OCI-LY7 (cell line): ENCODE results near the gene TNFAIP8L1. TPM values are rescaled to one million over a fixed set of nuclear protein-coding genes. Genes with fewer than 3 reads are reported as not detected.
A peak's percentile ranks its signal among the peaks of the same experiment; 100 is the strongest.

Source experiments
- BruUV-seq: library from RNA; stranded (reverse); fragments of 400-500 nt; replicated peaks from 2 replicates; lab custom pipeline; 2021; lab: Mats Ljungman, UMichigan
- CTCF ChIA-PET: fragments of 300-600 bp; sonication (Branson Sonifier 250); formaldehyde crosslinking; loops from one replicate; lab custom pipeline; 2022; ENCODE audit warnings: antibody characterized with exemption; ENCODE audit not compliant: unreplicated experiment; lab: Charles Lee
- POLR2A ChIA-PET: fragments of 300-600 bp; sonication (Branson Sonifier 250); formaldehyde crosslinking; loops from one replicate; lab custom pipeline; 2022; ENCODE audit warnings: antibody characterized with exemption; lab: Charles Lee
- DNase-seq: peaks from one replicate; pipeline ENCODE4 v3.0.0-alpha.2; 2015; ENCODE audit warnings: low spot score
- H2AFZ ChIP-seq: fragments of 200-600 bp; sonication (generic), shearing (Covaris generic); 2 replicates; pipeline ENCODE4 v1.6.1; 2014; ENCODE audit warnings: mild to moderate bottlenecking, antibody characterized with exemption, low read length, moderate library complexity
- H3K27ac ChIP-seq: fragments of 200-600 bp; sonication (generic); 2 replicates; pipeline ENCODE4 v1.5.1; 2014; ENCODE audit warnings: mixed run types, low read depth, mild to moderate bottlenecking, moderate library complexity, low read length, inconsistent platforms; ENCODE audit not compliant: poor library complexity, severe bottlenecking
- H3K36me3 ChIP-seq: fragments of 200-600 bp; sonication (generic); 2 replicates; pipeline ENCODE4 v1.6.1; 2014; ENCODE audit warnings: mild to moderate bottlenecking, antibody characterized with exemption, low read length, moderate library complexity, mixed read lengths; ENCODE audit not compliant: insufficient read depth
- H3K4me1 ChIP-seq: fragments of 200-600 bp; sonication (generic); 2 replicates; pipeline ENCODE4 v1.5.1; 2014; ENCODE audit warnings: mild to moderate bottlenecking, low read length; ENCODE audit not compliant: insufficient read depth, poor library complexity, severe bottlenecking
- H3K4me2 ChIP-seq: fragments of 200-600 bp; sonication (generic); 2 replicates; pipeline ENCODE4 v1.6.1; 2014; ENCODE audit warnings: mild to moderate bottlenecking, low read length
- H3K4me3 ChIP-seq: fragments of 200-600 bp; sonication (generic); 2 replicates; pipeline ENCODE4 v1.5.1; 2014; ENCODE audit warnings: mild to moderate bottlenecking, low read depth, low read length; ENCODE audit not compliant: poor library complexity, severe bottlenecking
- H3K79me2 ChIP-seq: fragments of 200-600 bp; sonication (generic); 2 replicates; pipeline ENCODE4 v1.6.1; 2016; ENCODE audit warnings: low read depth, mild to moderate bottlenecking, low read length, moderate library complexity, mixed read lengths; ENCODE audit not compliant: insufficient read depth
- H3K9me2 ChIP-seq: fragments of 200-600 bp; sonication (generic); 2 replicates; pipeline ENCODE4 v1.6.1; 2016; ENCODE audit warnings: mild to moderate bottlenecking, low read length, mixed read lengths; ENCODE audit not compliant: insufficient read depth
- H3K9me3 ChIP-seq: fragments of 200-600 bp; sonication (generic); 2 replicates; pipeline ENCODE4 v1.6.1; 2014; ENCODE audit warnings: mild to moderate bottlenecking, mixed run types, low read length, mixed read lengths
- H4K20me1 ChIP-seq: fragments of 200-600 bp; sonication (generic); 2 replicates; pipeline ENCODE4 v1.6.1; 2014; ENCODE audit warnings: mild to moderate bottlenecking, antibody characterized with exemption, low read length, moderate library complexity, mixed read lengths; ENCODE audit not compliant: insufficient read depth
- CTCF ChIP-seq: fragments of 200-600 bp; sonication (generic); conservative IDR thresholded peaks from 2 replicates; pipeline ENCODE4 v1.5.1; 2014; ENCODE audit warnings: mild to moderate bottlenecking, antibody characterized with exemption, low read length, moderate library complexity, mixed read lengths
- EZH2phosphoT487 ChIP-seq: fragments of 200-600 bp; sonication (generic); IDR thresholded peaks from 2 replicates; pipeline ENCODE4 v1.6.1; 2018; ENCODE audit warnings: low read depth, borderline replicate concordance, mild to moderate bottlenecking, mixed run types, antibody characterized with exemption, low read length, moderate library complexity, mixed read lengths
- intact Hi-C: fragments of 100-400 bp; cut with micrococcal nuclease; formaldehyde crosslinking; loops from one replicate; pipeline ENCODE4 v1.10.0; 2022; ENCODE audit not compliant: unreplicated experiment
- total RNA-seq, 2 experiments: library from RNA; depleted of rRNA in 1 of 2; stranded (reverse); fragments of >200 nt in 1 of 2; shearing (Covaris generic) in 1 of 2; gene quantifications; 2 replicates each; pipeline ENCODE4 v1.2.3, GENCODE V29; 2014 to 2022

TNFAIP8L1 gene
- total RNA-seq, 2 experiments from 2014 or later, result 9.0 to 22.7 TPM

GRCh38 chr19:4645718-4646117, 6.4 kb downstream of the TNFAIP8L1 start:
- H2AFZ ChIP-seq, result no peak overlapping the region
- POLR2A ChIA-PET, result no interaction called here

GRCh38 chr19:4647676-4648644, 8.6 kb downstream of the TNFAIP8L1 start:
- Histone ChIP-seq H4K20me1 (no peaks in the 10 kb centered on the region), H3K9me2 (no peaks in the 10 kb centered on the region), H2AFZ (no peak overlapping the region), H3K79me2 (no peaks in the 10 kb centered on the region), H3K4me1 (peaks cover 14% of the 10 kb centered on the region), H3K4me3 (no peak overlapping the region), H3K27ac (peak overlapping the region; percentile 21), H3K9me3 (no peaks in the 10 kb centered on the region), H3K36me3 (peaks cover 19% of the 10 kb centered on the region), H3K4me2 (peak overlapping the region; percentile 44)
- CTCF ChIA-PET, result no interaction called here
- DNase-seq, result no peak
- no TSS peak for BruUV-seq
- POLR2A ChIA-PET, result interaction anchor here (0.5 kb wide), 1 partner anchor 1939 kb away, joined by 7 read pairs; no protein-coding TSS in a partner anchor
- TF ChIP-seq EZH2phosphoT487 (no peak), CTCF (peak; percentile 45)
- intact Hi-C loops, result no loop called here

More at GRCh38 chr19:4645718-4646117, 6.4 kb downstream of the TNFAIP8L1 start:
- CTCF ChIA-PET, result no interaction called here
- H3K4me3 ChIP-seq, result no peak overlapping the region
- no peaks in the 10 kb centered on the region for H3K9me2 ChIP-seq
- no peak overlapping the region for H3K4me2 ChIP-seq
- H3K36me3 ChIP-seq, result peaks cover 8% of the 10 kb centered on the region; the same call in 1 of the 2 replicates
- H3K4me1 ChIP-seq, result peaks cover 18% of the 10 kb centered on the region
- intact Hi-C loops, result no loop called here
- H3K9me3 ChIP-seq, result no peaks in the 10 kb centered on the region
- no TSS peak for BruUV-seq
- H3K27ac ChIP-seq, result no peak overlapping the region
- TF ChIP-seq EZH2phosphoT487 (no peak), CTCF (no peak)
- no peak for DNase-seq
- H4K20me1 ChIP-seq, result no peaks in the 10 kb centered on the region
- peaks cover 4% of the 10 kb centered on the region; the same call in 1 of the 2 replicates for H3K79me2 ChIP-seq
